HG02870 (cell line): ENCODE measurements around the gene NTNG2.

Experiments used
- ATAC-seq: cut with Tn5 transposase; IDR thresholded peaks from one replicate; pipeline ENCODE4 v1.9.1; 2021; ENCODE audit warnings: mild to moderate bottlenecking, moderate library complexity; ENCODE audit not compliant: unreplicated experiment

Gene NTNG2

GRCh38 chr9:132233138-132233537 is 71.3 kb downstream of the NTNG2 start:
- ATAC-seq: no peak

- no peak for ATAC-seq
These were observed 72.7 kb downstream of the NTNG2 start for GRCh38 chr9:132234535-132234934.

GRCh38 chr9:132235125-132235524 is 73.3 kb downstream of the NTNG2 start:
- ATAC-seq: no peak

GRCh38 chr9:132235894-132236661 is 74.2 kb downstream of the NTNG2 start:
- no peak for ATAC-seq

- ATAC-seq: no peak
These were observed 74.9 kb downstream of the NTNG2 start for GRCh38 chr9:132236662-132237311.

GRCh38 chr9:132237481-132237880 is 75.6 kb downstream of the NTNG2 start:
- no peak for ATAC-seq

GRCh38 chr9:132238026-132238972 is 76.4 kb downstream of the NTNG2 start:
- no peak for ATAC-seq

- ATAC-seq: no peak
These were observed 77.1 kb downstream of the NTNG2 start for GRCh38 chr9:132238992-132239391.

- no peak for ATAC-seq
These were observed 77.7 kb downstream of the NTNG2 start for GRCh38 chr9:132239518-132239917.

- no peak for ATAC-seq
These were observed 78.4 kb downstream of the NTNG2 start for GRCh38 chr9:132239999-132240840.

- peak; percentile 56 for ATAC-seq
These were observed 79.1 kb downstream of the NTNG2 start for GRCh38 chr9:132240841-132241482.

GRCh38 chr9:132241483-132241839 is 79.6 kb downstream of the NTNG2 start:
- no peak for ATAC-seq

- ATAC-seq: no peak
These were observed 80.2 kb downstream of the NTNG2 start for GRCh38 chr9:132241840-132242620.

- no peak for ATAC-seq
These were observed 80.8 kb downstream of the NTNG2 start for GRCh38 chr9:132242621-132243155.

GRCh38 chr9:132243156-132244074 is 81.6 kb downstream of the NTNG2 start:
- ATAC-seq: no peak

- no peak for ATAC-seq
These were observed 83.0 kb downstream of the NTNG2 start for GRCh38 chr9:132244582-132245455.

GRCh38 chr9:132245465-132245864 is 83.6 kb downstream of the NTNG2 start:
- no peak for ATAC-seq
